HG03571 (cell line): ENCODE measurements around the gene KRTAP15-1.

ENCODE experiments used
- ATAC-seq: cut with Tn5 transposase; IDR thresholded peaks from one replicate; pipeline ENCODE4 v1.9.1; 2021; ENCODE audit not compliant: unreplicated experiment

Gene KRTAP15-1

DNA sequence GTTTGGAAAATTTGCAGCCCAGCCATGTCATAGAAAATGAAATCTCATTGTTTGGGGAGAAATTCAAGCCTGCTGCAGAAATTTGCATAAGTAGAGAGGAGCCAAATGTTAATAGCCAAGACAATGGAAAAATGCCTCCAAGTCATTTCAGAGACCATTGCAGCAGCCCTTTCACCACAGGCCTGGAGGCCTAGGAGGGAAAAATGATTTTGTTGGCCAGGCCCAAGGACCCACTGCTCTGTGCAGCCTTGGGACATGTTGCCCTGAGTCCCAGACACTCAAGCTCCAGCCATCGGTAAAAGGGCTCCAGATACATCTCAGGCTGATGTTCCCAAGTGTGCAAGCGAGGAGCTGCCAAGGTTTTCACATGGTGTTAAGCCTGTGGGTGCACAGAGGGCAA is 46.1 kb downstream of the KRTAP15-1 start:
- no peak for ATAC-seq

DNA sequence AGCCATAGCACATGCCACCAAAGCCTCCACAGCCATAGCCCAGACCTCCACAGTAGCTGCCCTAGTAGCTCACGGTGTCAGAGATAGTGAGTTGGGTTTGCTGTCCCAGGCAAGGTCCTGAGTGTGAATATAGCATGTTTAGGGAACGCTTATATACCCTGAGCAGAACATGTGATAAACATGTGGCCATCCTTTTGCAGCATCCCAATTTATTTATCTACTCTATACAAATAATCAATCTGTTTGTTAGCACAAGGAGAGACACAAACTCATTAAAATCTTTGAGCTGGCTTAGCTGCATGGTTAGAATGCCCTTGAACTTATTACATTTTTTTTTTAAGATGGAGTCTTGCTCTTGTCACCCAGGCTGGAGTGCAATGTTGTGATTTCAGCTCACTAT is 47.3 kb downstream of the KRTAP15-1 start, which contains the start of gene KRTAP19-2:
TSS of gene KRTAP19-2 (minus strand) at position 101 of the 400 bp plus-strand sequence. CDS start at position 13, 88 bp downstream.
- no peak for ATAC-seq
